Measurements from ENCODE around the gene ADCK1. TPM values are rescaled to one million over a fixed set of nuclear protein-coding genes. Genes with fewer than 3 reads are reported as not detected.
"Not testable (repeated sequence)": the region's sequence is repeated elsewhere in the genome, so short reads cannot be mapped to it uniquely, and the experiment has no call there.

The ADCK1 gene
- polyA plus RNA-seq, 1 experiment = 7.3 TPM

- DNase-seq (ENCODE audit: low read depth) = no peak
- POLR2A ChIA-PET = no interaction called here
- Histone ChIP-seq H3K4me3 (ENCODE audit: low read depth, low read length) (no peak overlapping the region), H3K27me3 (ENCODE audit: control insufficient read depth, insufficient read depth, low read length) (no peaks in the 10 kb centered on the region), H3K36me3 (ENCODE audit: control insufficient read depth, insufficient read depth, low read length) (no peaks in the 10 kb centered on the region)
- CTCF ChIA-PET = interaction anchor here (1.0 to 1.1 kb wide), 2 partner anchors 10 to 11 kb away, joined by 3 to 4 read pairs; no protein-coding TSS in a partner anchor
- TF ChIP-seq, protein P1, sequence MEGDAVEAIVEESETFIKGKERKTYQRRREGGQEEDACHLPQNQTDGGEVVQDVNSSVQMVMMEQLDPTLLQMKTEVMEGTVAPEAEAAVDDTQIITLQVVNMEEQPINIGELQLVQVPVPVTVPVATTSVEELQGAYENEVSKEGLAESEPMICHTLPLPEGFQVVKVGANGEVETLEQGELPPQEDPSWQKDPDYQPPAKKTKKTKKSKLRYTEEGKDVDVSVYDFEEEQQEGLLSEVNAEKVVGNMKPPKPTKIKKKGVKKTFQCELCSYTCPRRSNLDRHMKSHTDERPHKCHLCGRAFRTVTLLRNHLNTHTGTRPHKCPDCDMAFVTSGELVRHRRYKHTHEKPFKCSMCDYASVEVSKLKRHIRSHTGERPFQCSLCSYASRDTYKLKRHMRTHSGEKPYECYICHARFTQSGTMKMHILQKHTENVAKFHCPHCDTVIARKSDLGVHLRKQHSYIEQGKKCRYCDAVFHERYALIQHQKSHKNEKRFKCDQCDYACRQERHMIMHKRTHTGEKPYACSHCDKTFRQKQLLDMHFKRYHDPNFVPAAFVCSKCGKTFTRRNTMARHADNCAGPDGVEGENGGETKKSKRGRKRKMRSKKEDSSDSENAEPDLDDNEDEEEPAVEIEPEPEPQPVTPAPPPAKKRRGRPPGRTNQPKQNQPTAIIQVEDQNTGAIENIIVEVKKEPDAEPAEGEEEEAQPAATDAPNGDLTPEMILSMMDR (IDR thresholded peaks at IDR 0.05; ENCODE audit: insufficient read depth, low read depth, low read length) = no peak
Observed at GRCh38 chr14:77812028-77812427, 12.1 kb downstream of the ADCK1 start.

- H3K27me3 ChIP-seq (ENCODE audit: control insufficient read depth, insufficient read depth, low read length); POLR2A ChIA-PET; H3K36me3 ChIP-seq (ENCODE audit: control insufficient read depth, insufficient read depth, low read length); DNase-seq (ENCODE audit: low read depth); H3K4me3 ChIP-seq (ENCODE audit: low read depth, low read length): not testable (repeated sequence)
- CTCF ChIA-PET = interaction anchor here (1.0 kb wide), 1 partner anchor 12 kb away, joined by 3 read pairs; no protein-coding TSS in a partner anchor
Observed at GRCh38 chr14:77812682-77813081, 12.8 kb downstream of the ADCK1 start.

DNA sequence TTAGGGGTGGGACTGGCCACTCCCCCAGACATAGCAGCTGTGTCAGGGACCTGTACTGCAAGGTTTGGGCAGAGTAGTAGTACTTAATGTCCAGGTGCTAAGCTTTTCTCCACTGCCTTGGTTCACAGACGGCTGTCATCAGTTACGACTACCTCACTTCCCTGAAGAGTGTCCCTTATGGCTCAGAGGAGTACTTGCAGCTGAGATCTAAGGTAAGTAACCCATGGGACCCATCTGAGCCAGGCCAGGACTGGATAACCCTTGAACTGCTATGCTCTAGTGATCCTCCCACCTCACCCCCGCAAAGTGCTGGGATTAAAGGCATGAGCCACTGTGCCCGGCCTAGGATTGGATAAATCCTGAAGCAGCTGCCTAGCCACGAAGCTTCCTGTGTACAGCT lies 22.4 kb downstream of the ADCK1 start:
- Histone ChIP-seq H3K36me3 (ENCODE audit: control insufficient read depth, insufficient read depth, low read length) (peaks cover 1% of the 10 kb centered on the region; the same call in 1 of the 2 replicates), H3K4me3 (ENCODE audit: low read depth, low read length) (no peak overlapping the region), H3K27me3 (ENCODE audit: control insufficient read depth, insufficient read depth, low read length) (no peaks in the 10 kb centered on the region)
- ChIA-PET POLR2A (no interaction called here), CTCF (interaction anchor here (1.5 kb wide), 1 partner anchor 9 kb away, joined by 5 read pairs; no protein-coding TSS in a partner anchor)
- DNase-seq (ENCODE audit: low read depth) = no peak
- TF ChIP-seq, protein P1 (IDR thresholded peaks at IDR 0.05; ENCODE audit: insufficient read depth, low read depth, low read length) = no peak

DNA sequence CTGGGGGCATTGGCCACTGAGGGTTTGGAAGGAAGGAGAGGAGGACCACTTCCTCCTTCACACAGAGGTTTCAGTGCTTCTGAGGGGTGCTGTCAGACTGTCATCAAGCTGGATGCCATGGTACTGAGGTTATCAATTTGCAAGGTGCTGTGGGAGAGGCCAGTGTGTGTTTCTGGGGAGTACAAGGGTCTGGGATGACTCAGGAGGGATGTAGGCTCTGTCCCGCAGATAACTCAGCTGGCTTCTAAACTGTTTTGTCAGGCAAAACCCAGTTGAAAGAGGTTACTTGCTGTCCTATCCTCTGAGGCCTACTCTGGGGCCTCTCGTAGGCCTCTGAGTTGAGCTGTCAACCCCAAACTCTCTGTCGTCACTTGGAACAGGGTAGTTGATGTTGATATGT lies 22.8 kb downstream of the ADCK1 start:
- Histone ChIP-seq H3K4me3 (ENCODE audit: low read depth, low read length) (no peak overlapping the region), H3K36me3 (ENCODE audit: control insufficient read depth, insufficient read depth, low read length) (peaks cover 1% of the 10 kb centered on the region; the same call in 1 of the 2 replicates), H3K27me3 (ENCODE audit: control insufficient read depth, insufficient read depth, low read length) (no peaks in the 10 kb centered on the region)
- CTCF ChIA-PET = interaction anchor here (1.3 to 1.5 kb wide), 2 partner anchors 9 to 11 kb away, joined by 3 to 5 read pairs; no protein-coding TSS in a partner anchor
- POLR2A ChIA-PET = no interaction called here
- DNase-seq (ENCODE audit: low read depth) = no peak
- TF ChIP-seq, protein P1 (IDR thresholded peaks at IDR 0.05; ENCODE audit: insufficient read depth, low read depth, low read length) = no peak

DNA sequence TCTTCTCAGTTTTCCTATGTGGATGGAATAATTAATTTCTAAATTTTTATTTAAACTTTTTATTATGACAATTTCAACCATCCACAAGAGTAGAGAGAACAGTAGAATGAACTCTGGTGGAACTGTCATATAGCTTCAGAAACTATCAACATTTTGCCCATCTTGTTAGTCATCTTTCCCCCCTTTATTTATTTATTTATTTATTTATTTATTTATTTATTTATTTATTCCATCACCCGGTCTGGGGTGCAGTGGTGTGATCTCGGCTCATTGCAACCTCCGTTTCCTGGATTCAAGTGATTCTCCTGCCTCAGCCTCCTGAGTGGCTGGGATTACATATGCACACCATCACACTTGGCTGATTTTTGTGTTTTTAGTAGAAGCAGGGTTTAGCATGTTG lies 23.5 kb downstream of the ADCK1 start:
- POLR2A ChIA-PET = no interaction called here
- TF ChIP-seq, protein P1 (IDR thresholded peaks at IDR 0.05; ENCODE audit: insufficient read depth, low read depth, low read length) = no peak
- peaks cover 1% of the 10 kb centered on the region; the same call in 1 of the 2 replicates for H3K36me3 ChIP-seq (ENCODE audit: control insufficient read depth, insufficient read depth, low read length)
- H3K4me3 ChIP-seq (ENCODE audit: low read depth, low read length) = no peak overlapping the region
- DNase-seq (ENCODE audit: low read depth) = no peak
- CTCF ChIA-PET = interaction anchor here (1.3 kb wide), 1 partner anchor 12 kb away, joined by 3 read pairs; no protein-coding TSS in a partner anchor
- no peaks in the 10 kb centered on the region for H3K27me3 ChIP-seq (ENCODE audit: control insufficient read depth, insufficient read depth, low read length)

Measured in BJ (cell line).